Tibial nerve (tissue), 4 donors: ENCODE data around the gene DBH.

ENCODE experiments used
- CTCF ChIP-seq, 5 experiments: fragments of 200-600 bp in 3 of 5; fragments of 450-650 bp in 2 of 5; sonication (generic) in 3 of 5; IDR thresholded peaks; one replicate each; pipeline ENCODE4 v1.5.1; 2016 to 2019; ENCODE audit warnings: antibody characterized with exemption in 5 of 5, mild to moderate bottlenecking in 3 of 5, moderate library complexity in 2 of 5
- EP300 ChIP-seq, 2 donors: sonication (generic); formaldehyde crosslinking; IDR thresholded peaks; one replicate each; pipeline ENCODE4 v1.6.1; 2017; ENCODE audit warnings: antibody characterized with exemption in 2 of 2, mild to moderate bottlenecking in 1 of 2
- POLR2A ChIP-seq, 2 donors: fragments of 450-650 bp; IDR thresholded peaks; one replicate each; pipeline ENCODE4 v1.6.1; 2017; ENCODE audit warnings: antibody characterized with exemption in 2 of 2, mild to moderate bottlenecking in 2 of 2, moderate library complexity in 2 of 2

GRCh38 chr9:133603135-133603927 is 32.8 kb upstream of the DBH start:
- TF ChIP-seq POLR2A (IDR thresholded peaks at IDR 0.05), result no peak
- no peak for TF ChIP-seq CTCF (IDR thresholded peaks at IDR 0.05)
- TF ChIP-seq EP300 (IDR thresholded peaks at IDR 0.05), result no peak
